ENCODE data around the gene DNAJC17.

DNA sequence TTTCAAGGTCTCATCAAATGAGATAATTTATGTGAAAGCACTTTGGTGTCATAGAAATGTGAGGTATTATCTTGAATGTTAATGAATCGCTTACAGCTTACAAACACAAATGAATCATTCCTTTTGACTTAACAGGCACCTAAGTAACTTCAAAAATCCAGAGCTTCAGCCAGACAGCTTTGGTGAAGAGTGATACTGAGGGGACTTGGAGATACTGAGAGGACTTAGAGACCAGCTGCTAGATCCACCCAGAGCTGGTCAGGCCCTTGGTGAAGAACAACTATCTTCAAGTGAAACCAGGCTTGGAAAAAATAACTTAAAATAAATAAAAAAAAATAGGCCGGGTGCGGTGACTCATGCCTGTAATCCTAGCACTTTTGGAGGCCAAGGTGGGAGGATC lies 16.6 kb downstream of the DNAJC17 start:
- TF ChIP-seq, protein P1, sequence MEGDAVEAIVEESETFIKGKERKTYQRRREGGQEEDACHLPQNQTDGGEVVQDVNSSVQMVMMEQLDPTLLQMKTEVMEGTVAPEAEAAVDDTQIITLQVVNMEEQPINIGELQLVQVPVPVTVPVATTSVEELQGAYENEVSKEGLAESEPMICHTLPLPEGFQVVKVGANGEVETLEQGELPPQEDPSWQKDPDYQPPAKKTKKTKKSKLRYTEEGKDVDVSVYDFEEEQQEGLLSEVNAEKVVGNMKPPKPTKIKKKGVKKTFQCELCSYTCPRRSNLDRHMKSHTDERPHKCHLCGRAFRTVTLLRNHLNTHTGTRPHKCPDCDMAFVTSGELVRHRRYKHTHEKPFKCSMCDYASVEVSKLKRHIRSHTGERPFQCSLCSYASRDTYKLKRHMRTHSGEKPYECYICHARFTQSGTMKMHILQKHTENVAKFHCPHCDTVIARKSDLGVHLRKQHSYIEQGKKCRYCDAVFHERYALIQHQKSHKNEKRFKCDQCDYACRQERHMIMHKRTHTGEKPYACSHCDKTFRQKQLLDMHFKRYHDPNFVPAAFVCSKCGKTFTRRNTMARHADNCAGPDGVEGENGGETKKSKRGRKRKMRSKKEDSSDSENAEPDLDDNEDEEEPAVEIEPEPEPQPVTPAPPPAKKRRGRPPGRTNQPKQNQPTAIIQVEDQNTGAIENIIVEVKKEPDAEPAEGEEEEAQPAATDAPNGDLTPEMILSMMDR (conservative IDR thresholded peaks at IDR 0.05; ENCODE audit: low read length): no peak
- no peak for TF ChIP-seq EZH2phosphoT487 (IDR thresholded peaks at IDR 0.05; ENCODE audit: borderline replicate concordance, low read depth, low read length)

Data from OCI-LY7 (cell line).